T-helper 2 cell (primary cell): ENCODE data around the gene SORL1.
A peak's percentile ranks its signal among the peaks of the same experiment; 100 is the strongest.

Experiments used
- DNase-seq, 5 experiments: peaks; one replicate each; pipeline versions ENCODE4 v3.0.0 to v3.0.0-alpha.2; 2012 to 2022

SORL1 gene

DNA sequence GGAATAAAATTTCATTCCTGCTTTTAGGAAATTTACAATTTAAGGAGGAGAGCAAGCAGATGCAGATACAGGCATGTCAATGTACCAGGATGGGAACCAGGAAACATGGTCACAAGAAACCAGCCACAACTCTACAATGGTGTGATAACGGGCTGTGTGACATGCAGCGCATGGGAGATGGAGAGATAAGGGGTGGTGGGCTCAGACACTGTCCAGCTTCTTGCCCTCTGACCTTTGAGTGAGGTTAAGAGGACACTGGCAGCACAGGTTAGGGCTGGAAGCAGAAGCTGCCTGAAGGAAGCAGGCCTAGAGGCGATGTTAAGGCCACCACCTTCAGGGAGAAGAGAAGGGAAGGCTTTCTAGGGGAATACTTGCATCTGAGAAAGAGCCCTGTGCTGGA is 3.0 kb downstream of the SORL1 start:
- DNase-seq: no peak

DNA sequence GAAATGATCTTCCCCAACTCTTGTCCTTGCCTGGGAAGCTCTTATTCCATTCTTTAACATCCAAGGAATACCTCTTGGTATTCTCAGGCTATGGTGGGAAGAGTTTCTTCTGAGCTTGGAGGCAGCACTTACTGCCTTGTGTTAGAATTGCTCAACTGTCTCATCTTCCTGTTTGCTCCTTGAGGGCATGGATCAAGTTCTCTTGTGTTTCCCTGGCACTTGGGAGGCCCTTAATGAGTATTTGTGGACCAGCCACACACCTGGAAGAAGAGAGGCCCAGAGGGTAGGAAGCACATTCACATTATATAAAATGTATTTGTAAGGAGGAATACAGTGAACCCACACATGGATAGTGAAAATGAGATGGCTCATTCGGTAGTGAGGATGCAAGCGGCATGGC is 4.0 kb downstream of the SORL1 start:
- no peak for DNase-seq

DNA sequence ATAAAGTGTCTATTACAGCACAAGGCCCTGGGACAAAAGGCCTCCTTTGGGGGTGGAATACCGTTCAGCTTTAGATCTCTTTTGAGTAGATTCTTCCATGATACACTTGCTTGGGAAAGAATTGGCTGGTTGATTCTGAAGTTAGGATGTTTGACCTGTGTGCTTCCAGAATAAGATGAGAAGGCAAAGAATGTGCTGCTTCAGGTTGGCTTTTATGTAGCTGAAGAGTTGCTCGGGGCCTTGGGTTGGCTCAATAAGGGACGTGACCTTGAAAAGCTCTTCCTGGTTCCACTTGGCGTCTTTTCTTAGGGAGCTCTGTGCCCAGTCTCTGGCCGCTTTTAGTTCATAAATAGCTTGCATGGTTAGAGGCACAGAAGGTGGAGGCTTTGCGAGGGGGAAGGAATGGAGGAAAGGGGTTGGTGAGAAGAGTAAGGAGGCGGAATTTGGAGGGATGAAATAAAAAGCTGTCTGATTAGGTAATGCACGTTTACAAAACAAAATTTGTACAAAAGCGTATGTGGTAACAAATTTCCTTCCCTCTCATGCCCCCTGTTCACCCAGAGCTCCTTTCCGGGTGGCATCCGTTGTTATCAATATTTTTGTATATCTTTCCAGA is 4.8 kb downstream of the SORL1 start:
- DNase-seq: no peak

DNA sequence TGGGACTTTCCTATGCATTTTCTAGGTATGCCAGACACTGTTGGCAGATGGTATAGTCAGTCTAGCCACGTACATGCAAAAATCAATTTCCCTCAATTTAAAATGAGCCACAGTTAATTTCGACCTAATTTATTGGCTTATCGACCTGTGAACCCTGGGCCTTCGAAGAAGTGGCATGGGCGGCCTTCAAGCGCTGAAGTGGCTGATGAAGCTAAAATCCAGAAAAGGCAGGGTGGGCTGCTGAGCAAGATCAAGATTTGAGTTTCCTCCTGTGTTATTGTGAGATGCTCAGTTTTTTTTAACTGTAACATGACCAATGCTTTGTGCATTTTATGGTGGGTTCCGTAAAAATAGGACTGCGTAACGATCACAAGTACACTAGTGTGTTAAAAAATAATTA is 6.4 kb downstream of the SORL1 start:
- DNase-seq: no peak

DNA sequence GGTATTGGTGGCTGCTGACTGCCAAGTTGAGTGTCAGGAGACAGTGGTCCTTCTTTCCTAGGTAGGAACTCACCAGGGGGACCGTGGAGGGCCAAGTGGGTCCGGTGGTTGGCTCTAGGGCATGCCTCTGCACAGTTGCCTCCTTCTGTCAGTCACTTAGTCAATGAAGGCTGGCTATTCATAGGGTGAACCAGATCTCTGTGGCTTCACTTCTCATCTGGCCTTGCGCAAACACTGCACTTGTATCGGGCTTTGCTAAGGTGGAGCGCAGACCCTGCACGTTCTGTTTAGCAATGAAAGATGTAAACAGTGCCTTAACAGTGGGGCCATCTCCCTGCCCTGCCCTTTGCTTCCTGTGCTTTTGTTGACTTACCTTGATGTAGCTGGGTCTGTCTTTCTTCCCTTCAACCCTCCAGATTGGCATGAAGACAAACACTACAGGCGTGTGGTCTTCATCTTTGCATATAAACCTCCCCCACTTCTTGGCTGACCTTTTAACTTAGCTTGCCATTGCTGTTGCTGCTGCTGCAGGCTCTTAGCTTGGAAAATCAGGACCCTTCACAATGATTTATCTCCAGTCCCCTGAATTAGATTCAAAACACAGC is 7.4 kb downstream of the SORL1 start:
- peak in 3 of 5 experiments; percentile 35 to 84 (median 48) for DNase-seq

DNA sequence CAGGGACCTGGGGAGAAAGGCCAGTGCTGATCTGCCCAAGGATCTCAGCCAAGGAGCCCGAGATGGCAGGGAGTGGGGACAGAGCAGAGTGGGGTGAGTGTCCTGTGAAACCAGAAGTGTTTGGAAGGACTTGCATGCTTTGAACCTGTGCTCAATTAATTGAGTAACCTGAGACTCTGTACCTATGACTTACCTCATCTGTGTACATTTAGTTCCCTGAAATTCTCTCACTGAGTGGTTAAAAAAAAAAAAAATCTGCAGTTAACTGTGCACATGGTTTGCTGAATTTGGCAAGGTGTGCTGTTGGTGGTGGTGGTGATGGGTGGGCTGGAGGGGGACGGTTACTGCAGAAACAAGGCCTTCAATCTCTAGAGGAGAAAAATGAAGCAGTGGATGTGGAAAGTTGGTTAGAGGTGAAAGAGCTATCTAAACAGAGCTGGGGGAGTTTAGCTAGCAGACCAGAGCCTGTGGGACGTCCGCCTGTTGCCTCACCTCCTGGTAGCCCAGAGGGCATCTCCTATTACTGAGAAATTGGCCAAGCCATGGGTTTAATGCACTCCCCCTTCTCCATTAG is 8.9 kb downstream of the SORL1 start:
- no peak for DNase-seq

DNA sequence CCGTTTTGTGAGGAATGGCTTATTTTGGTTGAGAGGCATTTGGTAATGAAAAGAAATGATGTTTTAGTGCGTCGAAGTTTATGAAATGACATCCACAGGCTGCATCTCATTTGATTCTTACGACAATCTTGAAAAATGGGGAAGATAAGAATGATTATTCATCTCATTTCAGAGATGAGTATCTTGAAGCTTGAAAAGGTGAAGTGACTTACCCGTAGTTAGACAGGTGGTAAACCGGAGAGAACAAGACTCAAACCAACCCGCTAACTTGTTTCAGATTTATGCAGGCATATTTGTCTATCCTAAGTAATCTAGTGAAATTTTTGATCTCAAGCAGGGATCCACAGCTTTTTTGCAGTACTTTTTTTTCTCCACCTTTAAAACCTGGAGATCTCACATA is 9.7 kb downstream of the SORL1 start:
- peak in 1 of 5 experiments; percentile 73 for DNase-seq

DNA sequence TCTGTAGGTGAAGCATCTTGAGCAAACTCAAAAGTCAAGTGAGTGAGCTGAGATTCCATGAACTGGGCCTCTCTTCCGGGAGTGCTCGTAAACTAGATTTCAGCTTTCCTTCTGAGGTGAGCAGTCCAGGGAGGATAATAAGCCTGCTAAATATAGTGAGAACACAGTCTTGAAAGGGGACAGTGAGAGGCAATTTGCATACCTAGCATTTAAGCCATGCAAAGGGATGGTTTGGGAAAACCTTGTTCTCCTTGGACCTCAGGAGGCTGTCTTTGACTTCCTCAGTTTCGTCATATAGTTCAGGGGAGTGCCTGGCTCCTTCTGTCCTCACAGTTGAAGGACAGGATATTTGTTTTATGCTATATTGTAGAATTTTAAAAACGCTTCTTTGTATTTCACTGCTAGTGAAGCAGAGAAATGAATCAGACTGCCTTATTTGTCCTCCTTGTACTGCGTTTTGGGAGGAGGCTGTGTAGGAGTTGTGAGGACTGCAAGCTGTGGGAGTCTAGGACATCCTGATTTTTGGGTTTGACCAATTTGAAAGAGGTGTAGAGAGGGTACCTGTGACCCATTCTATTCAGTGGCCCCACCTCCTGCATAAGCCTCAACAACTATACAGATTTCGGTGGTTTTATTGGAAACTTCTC is 11.7 kb downstream of the SORL1 start:
- no peak for DNase-seq

DNA sequence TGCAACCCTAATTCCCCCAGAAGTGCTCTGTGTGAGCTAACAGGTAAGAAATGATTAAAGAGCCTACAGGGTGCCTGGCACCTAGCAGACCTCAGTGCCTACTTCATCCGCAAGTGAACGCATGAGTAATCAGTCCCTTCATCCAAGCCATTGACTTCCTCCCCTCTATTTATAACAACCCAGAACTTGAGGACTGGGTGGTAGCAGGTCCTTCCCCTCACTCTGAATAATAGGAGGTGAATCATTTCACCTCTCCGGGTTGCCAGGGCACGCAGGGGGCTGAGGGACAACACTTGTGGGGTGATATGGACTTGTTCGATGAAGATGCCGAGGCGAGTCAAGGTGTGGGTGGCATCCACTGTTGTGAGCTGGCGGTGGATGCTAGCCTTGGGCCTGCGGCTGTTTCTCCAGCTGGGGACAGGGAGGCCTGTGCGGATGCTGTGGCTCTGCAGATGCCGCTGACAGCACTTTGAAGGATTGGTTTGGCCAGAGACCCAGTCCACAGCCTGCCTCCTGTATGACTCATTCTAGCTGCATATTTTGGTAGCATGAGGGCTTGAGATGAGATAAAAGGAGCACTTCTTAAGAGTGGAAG is 12.3 kb downstream of the SORL1 start:
- peak; percentile 16 to 94 (median 72) for DNase-seq

DNA sequence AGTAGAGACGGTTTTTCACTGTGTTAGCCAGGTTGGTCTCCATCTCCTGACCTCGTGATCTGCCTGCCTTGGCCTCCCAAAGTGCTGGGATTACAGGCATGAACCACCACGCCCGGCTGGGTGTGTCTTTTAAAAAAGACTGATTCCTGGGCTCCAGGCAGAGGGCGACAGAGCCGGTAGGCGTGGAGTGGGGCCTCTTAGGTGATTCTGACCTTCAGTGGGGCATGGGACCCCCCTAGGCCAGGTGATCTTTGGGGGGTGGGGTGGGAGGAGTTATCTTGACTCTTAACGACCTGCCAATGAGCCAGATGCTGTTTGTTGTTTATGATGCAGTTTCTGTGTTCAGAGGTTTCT is 13.6 kb downstream of the SORL1 start:
- no peak for DNase-seq

DNA sequence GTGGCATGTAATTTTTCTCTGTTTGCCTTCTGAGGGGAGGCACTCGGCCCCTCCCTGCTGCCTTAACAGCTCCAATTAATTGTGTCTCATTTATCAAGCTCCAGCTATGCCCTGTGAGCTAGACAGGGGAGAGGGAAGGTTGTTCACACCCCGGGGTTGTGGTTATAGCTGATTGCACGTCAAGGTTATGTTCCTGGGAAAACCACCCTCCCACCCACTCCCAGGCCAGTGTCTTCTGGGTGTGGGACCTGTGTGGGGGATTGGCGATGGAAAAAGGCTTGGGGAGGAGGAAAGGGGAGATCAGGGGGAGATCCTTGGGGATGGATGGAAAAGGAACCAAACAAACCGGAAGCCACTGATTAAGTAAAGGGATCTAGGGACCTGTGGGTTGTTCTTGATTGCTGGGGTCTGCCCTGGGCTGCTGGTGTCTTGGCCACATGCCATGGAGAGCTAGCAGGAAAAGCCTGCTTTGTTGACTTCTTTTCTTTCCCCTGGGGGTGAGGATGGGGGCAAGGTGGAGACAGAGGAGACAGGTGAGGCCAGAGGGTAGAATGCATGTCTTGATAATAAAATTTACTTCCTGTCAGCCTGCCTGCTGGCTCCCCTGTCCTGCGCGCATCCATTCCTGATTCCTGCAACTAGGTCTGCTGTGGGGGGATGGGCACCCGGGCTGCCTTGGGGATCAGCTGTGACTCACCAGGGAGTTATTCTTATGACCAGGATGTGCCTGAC is 14.1 kb downstream of the SORL1 start:
- peak in 3 of 5 experiments; percentile 13 to 81 (median 44) for DNase-seq

DNA sequence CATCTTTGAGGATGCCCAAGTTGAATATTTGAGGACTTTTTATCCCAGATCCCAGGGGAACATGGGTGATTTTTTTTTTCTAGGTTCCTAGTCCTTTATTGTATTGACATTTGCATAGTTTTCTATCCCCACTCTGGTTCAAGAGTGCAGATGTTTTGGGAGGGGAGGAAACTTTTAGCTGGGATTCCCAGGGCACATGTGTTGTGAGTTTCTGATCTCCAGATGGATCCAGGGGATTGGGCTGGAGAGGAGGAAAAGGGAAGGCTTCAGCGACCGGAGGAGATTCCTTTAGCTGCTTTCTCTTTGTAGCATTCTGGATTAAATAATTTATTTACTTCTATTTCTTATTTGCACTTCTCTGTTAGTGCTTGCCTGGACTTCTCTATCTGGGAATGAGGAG is 15.4 kb downstream of the SORL1 start:
- DNase-seq: no peak

DNA sequence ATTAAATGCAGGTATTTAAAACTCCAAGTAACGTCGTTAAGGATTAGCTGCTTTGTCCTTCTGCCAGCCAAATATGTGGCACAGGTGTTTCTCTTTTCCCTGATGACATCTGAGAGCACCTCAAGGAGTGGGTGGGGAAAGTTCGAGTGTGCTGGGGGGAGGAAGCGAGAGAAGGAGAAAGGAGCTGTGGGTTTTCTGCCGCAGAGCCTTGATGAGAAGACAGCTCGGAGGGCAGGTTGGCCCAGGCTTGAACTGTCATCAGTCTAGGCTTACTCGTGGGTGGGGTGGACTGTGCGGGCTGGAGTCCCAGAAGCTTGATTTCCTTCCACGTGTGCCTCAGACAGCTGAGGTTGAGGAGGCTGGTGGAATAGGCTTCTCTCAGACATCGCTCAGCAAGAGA is 15.9 kb downstream of the SORL1 start:
- peak; percentile 39 to 83 (median 76) for DNase-seq

DNA sequence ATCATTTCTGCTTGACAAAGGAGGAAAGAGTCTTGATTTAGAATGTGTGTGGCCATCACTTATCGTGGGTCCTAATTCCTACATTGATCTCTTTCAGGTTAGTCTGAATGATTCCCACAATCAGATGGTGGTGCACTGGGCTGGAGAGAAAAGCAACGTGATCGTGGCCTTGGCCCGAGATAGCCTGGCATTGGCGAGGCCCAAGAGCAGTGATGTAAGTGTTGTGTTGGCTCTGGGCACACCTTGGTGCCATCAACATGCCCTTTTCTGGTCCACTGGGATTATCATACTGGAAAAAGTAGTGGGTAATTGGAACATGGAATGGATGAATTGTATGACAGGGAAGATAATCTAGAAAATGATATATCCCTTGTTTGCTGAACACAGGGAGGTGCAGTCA is 17.8 kb downstream of the SORL1 start:
- DNase-seq: no peak

DNA sequence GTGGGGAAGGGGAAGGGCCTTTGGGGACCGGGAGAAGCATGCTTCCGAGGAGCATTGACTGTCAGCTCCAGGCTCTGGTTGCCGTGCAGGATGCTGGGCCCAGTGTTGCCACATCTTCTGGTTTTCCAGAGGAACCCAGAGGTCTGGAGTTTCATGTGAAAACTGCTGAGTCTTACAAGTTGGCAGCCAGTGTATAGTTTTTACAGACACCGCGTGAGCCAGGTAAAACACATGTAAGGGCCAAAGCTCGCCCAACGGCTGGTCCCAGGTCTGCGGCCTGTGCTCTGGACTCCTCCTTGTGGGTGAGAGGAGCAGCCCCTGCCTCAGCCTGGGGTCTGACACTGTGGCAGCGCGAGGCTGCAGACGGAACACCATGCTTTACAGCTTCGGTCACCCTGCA is 19.1 kb downstream of the SORL1 start:
- DNase-seq: no peak

DNA sequence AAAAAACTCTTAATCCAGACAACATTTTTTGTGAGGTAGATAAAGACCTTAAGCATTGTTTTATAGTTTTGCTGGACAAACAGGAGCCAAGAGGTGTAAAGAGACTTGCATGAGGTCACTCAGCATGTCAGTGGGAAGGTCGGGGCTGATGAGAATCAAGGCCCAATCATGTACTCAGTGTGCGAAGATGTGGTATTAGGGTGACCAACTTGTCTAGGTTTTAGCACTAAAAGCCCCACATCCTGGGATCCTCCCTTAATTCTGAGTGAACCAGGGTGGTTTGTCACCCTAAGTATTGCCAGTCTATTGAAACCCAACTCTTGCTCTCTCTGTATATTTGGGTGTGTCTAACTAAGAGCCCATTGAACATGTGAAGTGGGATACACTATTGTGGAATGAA is 20.2 kb downstream of the SORL1 start:
- DNase-seq: peak in 2 of 5 experiments; percentile 39 to 40

DNA sequence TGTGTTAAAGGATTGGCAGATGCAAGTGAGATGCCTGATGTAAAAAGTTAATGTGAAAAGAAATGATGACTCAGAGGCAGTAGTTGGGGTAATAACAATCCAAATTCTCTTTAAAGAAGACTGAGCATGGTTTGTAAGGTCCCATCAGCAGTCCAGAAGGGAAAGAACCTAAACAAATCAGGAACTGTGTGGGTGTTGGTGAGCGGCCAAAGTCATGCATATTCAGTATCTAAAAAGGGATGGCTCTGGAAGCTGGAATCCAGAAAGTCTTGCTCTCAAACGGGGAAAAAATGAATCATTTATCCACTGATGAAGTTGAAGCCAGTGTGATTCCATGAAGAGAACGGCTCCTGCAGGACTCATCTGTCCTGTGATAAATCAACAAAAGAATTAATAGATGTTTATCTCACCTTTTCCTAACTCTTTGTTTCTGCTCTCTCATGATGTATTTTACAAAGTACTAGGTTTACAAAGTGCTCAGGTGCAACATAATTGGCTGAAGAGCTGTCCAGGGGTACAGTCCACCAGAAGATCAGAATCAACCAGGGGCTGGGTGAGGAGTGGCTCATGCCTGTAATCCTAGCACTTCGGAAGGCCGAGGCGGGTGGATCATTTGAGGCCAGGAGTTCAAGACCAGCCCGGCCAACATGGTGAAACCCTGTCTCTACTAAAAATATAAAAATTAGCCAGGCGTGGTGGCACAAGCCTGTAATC is 21.1 kb downstream of the SORL1 start:
- DNase-seq: no peak

DNA sequence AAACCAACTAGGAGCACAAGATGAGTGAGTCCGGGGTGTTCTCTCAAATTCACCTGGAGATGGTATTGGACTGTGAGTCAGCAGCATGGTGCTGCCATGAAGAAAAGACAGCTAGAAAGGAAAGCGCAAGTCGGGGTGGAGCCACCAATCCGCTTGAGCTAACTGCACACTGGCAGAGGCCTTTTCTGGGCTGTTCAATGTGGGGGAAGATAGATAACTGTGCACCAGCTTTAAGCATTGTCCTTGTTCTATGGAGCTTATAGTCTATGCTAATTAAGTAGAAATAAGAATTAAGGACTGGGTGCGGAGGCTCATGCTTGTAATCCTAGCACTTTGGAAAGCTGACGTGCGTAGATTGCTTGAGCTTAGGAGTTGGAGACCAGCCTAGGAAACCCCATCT is 22.6 kb downstream of the SORL1 start:
- no peak for DNase-seq

DNA sequence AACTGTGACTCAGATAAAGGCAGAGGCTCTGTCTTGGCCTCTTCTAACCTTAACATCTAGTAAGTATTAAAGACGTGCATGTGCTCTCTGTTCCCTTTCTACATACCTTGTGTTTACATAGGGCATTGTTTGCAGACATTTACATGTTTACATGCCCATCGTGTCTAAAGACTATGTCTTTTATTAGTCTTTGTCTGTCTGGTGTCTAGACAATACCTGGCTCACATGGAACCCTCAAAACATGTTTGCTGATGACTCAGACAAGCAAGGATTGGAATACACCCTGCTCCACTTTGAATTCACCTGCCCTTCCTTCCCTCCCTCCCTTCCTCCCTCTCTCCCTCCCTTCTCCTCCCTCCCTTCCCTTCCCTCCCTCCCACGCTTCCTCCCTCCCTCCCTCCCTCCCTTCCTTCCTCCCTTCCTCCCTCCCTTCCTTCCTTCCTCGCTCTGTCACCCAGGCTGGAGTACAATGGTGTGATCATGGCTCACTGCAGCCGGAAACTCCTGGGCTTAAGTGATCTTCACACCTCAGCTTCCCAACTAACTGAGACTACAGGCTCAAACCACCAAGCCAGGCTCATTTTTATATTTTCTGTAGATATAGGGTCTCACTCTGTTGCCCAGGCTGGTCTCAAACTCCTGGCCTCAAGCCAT is 24.4 kb downstream of the SORL1 start:
- DNase-seq: no peak

DNA sequence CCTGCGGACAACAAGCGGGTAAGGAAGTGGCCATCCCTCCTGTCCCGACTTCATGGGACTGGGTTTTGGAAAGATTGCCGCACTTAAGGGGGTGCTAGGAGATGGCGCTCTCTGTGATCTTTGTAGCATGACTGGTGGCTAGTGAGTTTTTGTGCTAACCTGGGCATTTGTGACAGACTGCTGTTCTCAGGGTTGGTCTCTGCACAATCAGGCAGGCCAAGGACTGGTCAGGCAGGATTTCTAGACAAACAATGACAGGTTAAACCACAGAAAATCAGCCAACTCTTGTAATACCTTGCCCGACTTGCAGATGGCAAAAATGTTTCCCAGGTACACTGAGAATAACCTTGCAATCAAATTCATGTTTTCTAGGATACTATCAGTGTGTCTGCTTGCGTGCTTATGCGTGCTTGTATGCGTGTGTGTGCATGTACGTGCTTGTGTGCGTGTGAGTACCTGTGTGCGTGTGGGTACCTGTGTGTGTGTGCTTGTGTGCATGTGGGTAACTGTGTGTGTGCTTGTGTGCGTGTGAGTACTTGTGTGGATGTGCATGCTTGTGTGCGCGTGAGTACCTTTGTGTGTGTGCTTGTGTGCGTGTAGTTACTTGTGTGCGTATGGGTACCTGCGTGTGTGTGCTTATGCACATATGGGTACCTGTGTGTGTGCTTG is 26.2 kb downstream of the SORL1 start:
- no peak for DNase-seq
